Neutrophil (primary cell): ENCODE data around the gene HDX.

ENCODE experiments used
- H3K27ac ChIP-seq: fragments of 200-600 bp; sonication (generic); 2 replicates; pipeline ENCODE4 v1.5.1; 2016; ENCODE audit warnings: mild to moderate bottlenecking, moderate library complexity
- H3K27me3 ChIP-seq: fragments of 200-600 bp; sonication (generic); 2 replicates; pipeline ENCODE4 v1.6.0; 2016; ENCODE audit warnings: mild to moderate bottlenecking
- H3K36me3 ChIP-seq: fragments of 200-600 bp; sonication (generic); 2 replicates; pipeline ENCODE4 v1.5.1; 2017
- H3K4me1 ChIP-seq, 2 experiments: fragments of 200-600 bp in 1 of 2; sonication (generic) in 1 of 2; 1 replicate in 1 of 2; 2 replicates in 1 of 2; pipeline versions ENCODE4 v1.5.1 to v1.6.1; 2013 to 2016; ENCODE audit warnings: low read depth in 1 of 2, low read length in 1 of 2, mild to moderate bottlenecking in 1 of 2, moderate library complexity in 1 of 2; ENCODE audit not compliant: control insufficient read depth in 1 of 2, insufficient read depth in 1 of 2
- H3K4me3 ChIP-seq, 2 experiments: fragments of 200-600 bp in 1 of 2; sonication (generic) in 1 of 2; 1 replicate in 1 of 2; 2 replicates in 1 of 2; pipeline ENCODE4 v1.5.1; 2013 to 2016; ENCODE audit warnings: low read depth in 1 of 2, low read length in 1 of 2, mild to moderate bottlenecking in 1 of 2, moderate library complexity in 1 of 2
- H3K9me3 ChIP-seq: fragments of 200-600 bp; sonication (generic); 2 replicates; pipeline ENCODE4 v1.5.1; 2016
- TF ChIP-seq, protein P1 (sequence below): fragments of 200-600 bp; sonication (generic); IDR thresholded peaks from 2 replicates; pipeline ENCODE4 v1.5.1; 2016; ENCODE audit warnings: antibody characterized with exemption

The HDX gene

DNA sequence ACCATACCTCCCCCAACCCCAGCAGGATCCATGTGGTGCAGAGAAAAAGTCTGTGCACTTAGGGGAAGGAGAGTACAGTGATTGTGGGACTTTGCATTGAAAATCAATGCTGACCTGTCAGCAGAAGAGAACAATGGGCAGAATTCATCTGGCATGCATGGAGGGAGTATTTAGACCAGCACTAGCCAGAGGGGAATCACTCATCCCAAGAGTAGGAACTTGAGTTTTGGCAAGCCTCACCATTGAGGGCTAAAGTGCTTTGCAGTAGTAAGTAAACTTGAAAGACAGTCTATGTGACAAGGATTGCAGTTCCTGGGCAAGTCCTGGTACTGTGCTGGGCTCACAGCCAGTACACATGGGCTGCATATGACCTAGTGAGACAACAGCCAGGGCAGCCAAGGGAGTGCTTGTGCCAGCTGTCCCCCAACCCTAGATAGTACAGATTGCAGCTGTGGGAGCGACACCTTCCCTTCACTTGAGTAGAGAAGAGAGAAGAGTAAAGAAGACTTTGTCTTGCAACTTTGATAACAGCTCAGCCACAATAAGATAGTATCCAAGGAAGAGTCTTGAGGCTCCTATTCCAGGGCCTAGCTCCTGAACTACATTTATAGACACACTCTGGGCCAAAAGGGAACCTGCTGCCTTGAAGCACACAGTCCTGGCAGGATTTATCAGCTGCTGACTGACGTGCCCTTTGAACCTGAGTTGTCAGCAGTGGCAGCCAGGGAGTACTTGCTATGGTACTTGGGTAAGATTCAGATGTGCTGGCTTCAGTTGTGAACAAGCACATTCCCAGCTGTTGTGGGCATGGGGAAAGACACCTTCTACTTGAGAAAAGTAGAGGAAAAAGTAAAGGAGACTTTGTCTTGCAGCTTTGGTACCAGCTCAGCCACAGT is 48.7 kb downstream of the HDX start:
- no peak overlapping the region for H3K4me3 ChIP-seq
- H3K9me3 ChIP-seq, result no peaks in the 10 kb centered on the region
- H3K27me3 ChIP-seq, result no peaks in the 10 kb centered on the region
- no peaks in the 10 kb centered on the region for H3K36me3 ChIP-seq
- no peaks in the 10 kb centered on the region for H3K4me1 ChIP-seq
- H3K27ac ChIP-seq, result no peak overlapping the region
- TF ChIP-seq, protein P1, sequence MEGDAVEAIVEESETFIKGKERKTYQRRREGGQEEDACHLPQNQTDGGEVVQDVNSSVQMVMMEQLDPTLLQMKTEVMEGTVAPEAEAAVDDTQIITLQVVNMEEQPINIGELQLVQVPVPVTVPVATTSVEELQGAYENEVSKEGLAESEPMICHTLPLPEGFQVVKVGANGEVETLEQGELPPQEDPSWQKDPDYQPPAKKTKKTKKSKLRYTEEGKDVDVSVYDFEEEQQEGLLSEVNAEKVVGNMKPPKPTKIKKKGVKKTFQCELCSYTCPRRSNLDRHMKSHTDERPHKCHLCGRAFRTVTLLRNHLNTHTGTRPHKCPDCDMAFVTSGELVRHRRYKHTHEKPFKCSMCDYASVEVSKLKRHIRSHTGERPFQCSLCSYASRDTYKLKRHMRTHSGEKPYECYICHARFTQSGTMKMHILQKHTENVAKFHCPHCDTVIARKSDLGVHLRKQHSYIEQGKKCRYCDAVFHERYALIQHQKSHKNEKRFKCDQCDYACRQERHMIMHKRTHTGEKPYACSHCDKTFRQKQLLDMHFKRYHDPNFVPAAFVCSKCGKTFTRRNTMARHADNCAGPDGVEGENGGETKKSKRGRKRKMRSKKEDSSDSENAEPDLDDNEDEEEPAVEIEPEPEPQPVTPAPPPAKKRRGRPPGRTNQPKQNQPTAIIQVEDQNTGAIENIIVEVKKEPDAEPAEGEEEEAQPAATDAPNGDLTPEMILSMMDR, result no peak

- Histone ChIP-seq H3K36me3 (no peaks in the 10 kb centered on the region), H3K27ac (no peak overlapping the region), H3K4me1 (no peaks in the 10 kb centered on the region), H3K27me3 (no peaks in the 10 kb centered on the region), H3K4me3 (no peak overlapping the region), H3K9me3 (no peaks in the 10 kb centered on the region)
- TF ChIP-seq, protein P1, result no peak
Observed at GRCh38 chrX:84441143-84441542, 61.1 kb downstream of the HDX start.

- no peaks in the 10 kb centered on the region for H3K4me1 ChIP-seq
- no peaks in the 10 kb centered on the region for H3K9me3 ChIP-seq
Observed at GRCh38 chrX:84415140-84415539, 87.1 kb downstream of the HDX start.

GRCh38 chrX:84363663-84364062 is 138.6 kb downstream of the HDX start:
- no peak overlapping the region for H3K4me3 ChIP-seq
- no peaks in the 10 kb centered on the region for H3K36me3 ChIP-seq
- H3K9me3 ChIP-seq, result no peaks in the 10 kb centered on the region
- no peaks in the 10 kb centered on the region for H3K27me3 ChIP-seq
- no peaks in the 10 kb centered on the region for H3K4me1 ChIP-seq
- no peak overlapping the region for H3K27ac ChIP-seq
- TF ChIP-seq, protein P1, result no peak

More at GRCh38 chrX:84415140-84415539, 87.1 kb downstream of the HDX start:
- Histone ChIP-seq H3K27me3 (no peaks in the 10 kb centered on the region), H3K36me3 (no peaks in the 10 kb centered on the region), H3K4me3 (no peak overlapping the region), H3K27ac (no peak overlapping the region)
- TF ChIP-seq, protein P1, result no peak

GRCh38 chrX:84363051-84363450 is 139.2 kb downstream of the HDX start:
- H3K4me3 ChIP-seq, result no peak overlapping the region
- no peaks in the 10 kb centered on the region for H3K9me3 ChIP-seq
- H3K27me3 ChIP-seq, result no peaks in the 10 kb centered on the region
- TF ChIP-seq, protein P1, result no peak
- no peaks in the 10 kb centered on the region for H3K36me3 ChIP-seq
- H3K27ac ChIP-seq, result no peak overlapping the region
- no peaks in the 10 kb centered on the region for H3K4me1 ChIP-seq
